Upper lobe of left lung (tissue), 6 donors: Measurements from ENCODE around the gene SPINT1. TPM values are rescaled to one million over a fixed set of nuclear protein-coding genes. Genes with fewer than 3 reads are reported as not detected.

Source experiments
- ATAC-seq, 2 donors: fragments of 200-7000 bp; cut with Tn5 transposase; one replicate each; pipeline ENCODE4 v1.9.1; 2022; ENCODE audit warnings: mild to moderate bottlenecking in 2 of 2, moderate library complexity in 2 of 2; ENCODE audit not compliant: low FRiP score in 2 of 2
- DNase-seq, 2 donors: peaks; one replicate each; pipeline ENCODE4 v3.0.0-alpha.2; 2019 to 2020
- H3K27ac ChIP-seq, 4 donors: fragments of 200-600 bp; sonication (generic); one replicate each; pipeline ENCODE4 v1.5.1; 2016 to 2019
- H3K27me3 ChIP-seq, 4 donors: fragments of 200-600 bp; sonication (generic); one replicate each; pipeline ENCODE4 v1.5.1; 2017 to 2019
- H3K36me3 ChIP-seq, 4 donors: fragments of 200-600 bp; sonication (generic); one replicate each; pipeline ENCODE4 v1.5.1; 2016 to 2019
- H3K4me1 ChIP-seq, 4 donors: fragments of 200-600 bp; sonication (generic); one replicate each; pipeline ENCODE4 v1.5.1; 2018 to 2019
- H3K4me3 ChIP-seq, 4 donors: fragments of 200-600 bp; sonication (generic); one replicate each; pipeline ENCODE4 v1.5.1; 2017 to 2019; ENCODE audit warnings: mild to moderate bottlenecking in 2 of 4, moderate library complexity in 1 of 4
- H3K9me3 ChIP-seq, 4 donors: fragments of 200-600 bp; sonication (generic); one replicate each; pipeline ENCODE4 v1.5.1; 2018 to 2019
- CTCF ChIP-seq, 6 experiments: fragments of 450-650 bp in 4 of 6; fragments of 200-600 bp in 2 of 6; sonication (generic) in 2 of 6; IDR thresholded peaks; one replicate each; pipeline ENCODE4 v1.5.1; 2016 to 2019; ENCODE audit warnings: antibody characterized with exemption in 6 of 6
- EP300 ChIP-seq, 4 donors: sonication (generic); formaldehyde crosslinking; IDR thresholded peaks; one replicate each; pipeline ENCODE4 v1.5.1; 2017; ENCODE audit warnings: antibody characterized with exemption in 4 of 4, control low read depth in 2 of 4
- POLR2A ChIP-seq, 4 donors: fragments of 450-650 bp; IDR thresholded peaks; one replicate each; pipeline ENCODE4 v1.5.1; 2016 to 2017; ENCODE audit warnings: antibody characterized with exemption in 4 of 4, mild to moderate bottlenecking in 2 of 4
- POLR2AphosphoS5 ChIP-seq, 2 donors: sonication (generic); formaldehyde crosslinking; IDR thresholded peaks; one replicate each; pipeline ENCODE4 v1.5.1; 2017; ENCODE audit warnings: antibody characterized with exemption in 2 of 2
- WGBS, 2 donors: methylation state at CpG; one replicate each; pipeline ENCODE4 v1.1.5; 2017 to 2018; 5-methylcytosine and 5-hydroxymethylcytosine counted together
- total RNA-seq, 6 donors: library from RNA; depleted of rRNA in 4 of 6; stranded (reverse); fragments of >200 nt in 4 of 6; gene quantifications; one replicate each; pipeline versions ENCODE4 v1.1.0 to v1.2.1, GENCODE V29; 2016 to 2021
- donor health status: DM: no; HTN: no; CAD: no; lungs with moderate emphysema.
- donor health status: DM: no; HTN: yes; CAD: no; lungs with severe emphysema.

The SPINT1 gene
- total RNA-seq, 6 donors from 2014 or later, result 99.3 to 252 (median 163) TPM

- no peak overlapping the region for H3K4me3 ChIP-seq
- TF ChIP-seq POLR2A (IDR thresholded peaks at IDR 0.05), result no peak
- TF ChIP-seq POLR2AphosphoS5 (IDR thresholded peaks at IDR 0.05), result no peak
- no peak for TF ChIP-seq EP300 (IDR thresholded peaks at IDR 0.05)
- TF ChIP-seq CTCF (IDR thresholded peaks at IDR 0.05), result no peak
- DNase-seq (no peak), ATAC-seq (no peak)
- H3K9me3 ChIP-seq, result no peaks in the 10 kb centered on the region
- H3K36me3 ChIP-seq, result no peaks in the 10 kb centered on the region
- no peak overlapping the region for H3K27ac ChIP-seq
- WGBS, 2 donors, result 88 to 90% methylated on average over 2 of the region's 2 CpGs
- peaks cover 0 to 11% (median 4%) of the 10 kb centered on the region in 4 donors for H3K27me3 ChIP-seq
- H3K4me1 ChIP-seq, result peaks cover 19 to 35% (median 21%) of the 10 kb centered on the region in 4 donors
Observed at GRCh38 chr15:40841741-40842140, 2.1 kb upstream of the SPINT1 start.

GRCh38 chr15:40843261-40843884, 475 bp upstream of the SPINT1 start:
- Histone ChIP-seq H3K9me3 (no peaks in the 10 kb centered on the region), H3K27me3 (peaks cover 0 to 11% (median 4%) of the 10 kb centered on the region in 4 donors), H3K36me3 (no peaks in the 10 kb centered on the region), H3K4me3 (peak overlapping the region; percentile 16 to 81 (median 62)), H3K27ac (peak overlapping the region; percentile 77 to 84 (median 83)), H3K4me1 (peaks cover 25 to 51% (median 37%) of the 10 kb centered on the region in 4 donors)
- ATAC-seq (no peak), DNase-seq (no peak)
- 23 to 29% methylated on average over 6 to 26 of the region's 34 CpGs for WGBS, 2 donors
- TF ChIP-seq POLR2AphosphoS5 (IDR thresholded peaks at IDR 0.05) (no peak), EP300 (IDR thresholded peaks at IDR 0.05) (no peak), POLR2A (IDR thresholded peaks at IDR 0.05) (no peak), CTCF (IDR thresholded peaks at IDR 0.05) (no peak)

- no peaks in the 10 kb centered on the region for H3K36me3 ChIP-seq
- peak overlapping the region; percentile 54 to 81 (median 62) for H3K4me3 ChIP-seq
- no peaks in the 10 kb centered on the region for H3K9me3 ChIP-seq
- peaks cover 25 to 54% (median 37%) of the 10 kb centered on the region in 4 donors for H3K4me1 ChIP-seq
- H3K27ac ChIP-seq, result peak overlapping the region; percentile 77 to 84 (median 83)
- DNase-seq, result peak in 1 of 2 donors; percentile 36
- TF ChIP-seq EP300 (IDR thresholded peaks at IDR 0.05), result no peak
- peak in 1 of 6 experiments; percentile 4 for TF ChIP-seq CTCF (IDR thresholded peaks at IDR 0.05)
- peak; percentile 5 to 39 for ATAC-seq
- 4 to 5% methylated on average over 11 to 18 of the region's 28 CpGs for WGBS, 2 donors
- H3K27me3 ChIP-seq, result peaks cover 0 to 11% (median 4%) of the 10 kb centered on the region in 4 donors
Observed at GRCh38 chr15:40844696-40845030, 815 bp downstream of the SPINT1 start.

- Histone ChIP-seq H3K27ac (peak overlapping the region; percentile 77 to 84 (median 83)), H3K9me3 (no peaks in the 10 kb centered on the region), H3K36me3 (no peaks in the 10 kb centered on the region), H3K4me1 (peaks cover 25 to 54% (median 37%) of the 10 kb centered on the region in 4 donors), H3K4me3 (peak overlapping the region; percentile 54 to 81 (median 62)), H3K27me3 (peaks cover 0 to 11% (median 4%) of the 10 kb centered on the region in 4 donors)
- DNase-seq (peak in 1 of 2 donors; percentile 38), ATAC-seq (peak in 1 of 2 donors; percentile 1)
- no peak for TF ChIP-seq POLR2A (IDR thresholded peaks at IDR 0.05)
- TF ChIP-seq EP300 (IDR thresholded peaks at IDR 0.05), result no peak
- no peak for TF ChIP-seq CTCF (IDR thresholded peaks at IDR 0.05)
- no peak for TF ChIP-seq POLR2AphosphoS5 (IDR thresholded peaks at IDR 0.05)
- WGBS, 2 donors, result 36 to 47% methylated on average over 12 of the region's 12 CpGs
Observed at GRCh38 chr15:40845036-40845435, 1.2 kb downstream of the SPINT1 start.
